ENCODE measurements around the gene ADIPOQ.
A peak's percentile ranks its signal among the peaks of the same experiment; 100 is the strongest.
"Not testable (repeated sequence)": the region's sequence is repeated elsewhere in the genome, so short reads cannot be mapped to it uniquely, and the experiment has no call there.

The ADIPOQ gene

GRCh38 chr3:186845756-186846155 lies 3.2 kb downstream of the ADIPOQ start:
- TF ChIP-seq POLR2AphosphoS5 (IDR thresholded peaks at IDR 0.05; ENCODE audit: low read depth, low read length) = no peak
- DNase-seq (ENCODE audit: insufficient read length, low spot score) = no peak
- no peak for FAIRE-seq

- no peak for TF ChIP-seq TAF1 (IDR thresholded peaks at IDR 0.05; ENCODE audit: low read depth, low read length)
- TF ChIP-seq POLR2A (IDR thresholded peaks at IDR 0.05; ENCODE audit: low read depth, low read length) = no peak
- TF ChIP-seq PAX5 (IDR thresholded peaks at IDR 0.05; ENCODE audit: insufficient read depth, low read length, severe bottlenecking) = no peak
- TF ChIP-seq POLR2AphosphoS5 (IDR thresholded peaks at IDR 0.05; ENCODE audit: low read depth, low read length) = no peak
- no peak for TF ChIP-seq SPI1 (IDR thresholded peaks at IDR 0.05; ENCODE audit: low read depth, low read length)
- TF ChIP-seq POU2F2 (IDR thresholded peaks at IDR 0.05; ENCODE audit: low read depth, low read length) = no peak
- no peak for FAIRE-seq
- no peak for DNase-seq (ENCODE audit: insufficient read length, low spot score)
Measured at GRCh38 chr3:186847437-186847836, 4.9 kb downstream of the ADIPOQ start.

GRCh38 chr3:186849374-186849975 lies 7.0 kb downstream of the ADIPOQ start:
- DNase-seq (ENCODE audit: insufficient read length, low spot score) (no peak), FAIRE-seq (peak; percentile 33)
- TF ChIP-seq POU2F2 (IDR thresholded peaks at IDR 0.05; ENCODE audit: low read depth, low read length) = no peak
- TF ChIP-seq SPI1 (IDR thresholded peaks at IDR 0.05; ENCODE audit: low read depth, low read length) = no peak
- no peak for TF ChIP-seq TAF1 (IDR thresholded peaks at IDR 0.05; ENCODE audit: low read depth, low read length)
- TF ChIP-seq POLR2AphosphoS5 (IDR thresholded peaks at IDR 0.05; ENCODE audit: low read depth, low read length) = no peak
- no peak for TF ChIP-seq POLR2A (IDR thresholded peaks at IDR 0.05; ENCODE audit: low read depth, low read length)
- TF ChIP-seq PAX5 (IDR thresholded peaks at IDR 0.05; ENCODE audit: insufficient read depth, low read length, severe bottlenecking) = no peak

GRCh38 chr3:186851835-186852234 lies 9.3 kb downstream of the ADIPOQ start:
- DNase-seq (ENCODE audit: insufficient read length, low spot score); FAIRE-seq: not testable (repeated sequence)

- DNase-seq (ENCODE audit: insufficient read length, low spot score) (no peak), FAIRE-seq (no peak)
- TF ChIP-seq POLR2A (IDR thresholded peaks at IDR 0.05; ENCODE audit: low read depth, low read length) (no peak), PAX5 (IDR thresholded peaks at IDR 0.05; ENCODE audit: insufficient read depth, low read length, severe bottlenecking) (no peak), POLR2AphosphoS5 (IDR thresholded peaks at IDR 0.05; ENCODE audit: low read depth, low read length) (no peak), SPI1 (IDR thresholded peaks at IDR 0.05; ENCODE audit: low read depth, low read length) (no peak), POU2F2 (IDR thresholded peaks at IDR 0.05; ENCODE audit: low read depth, low read length) (no peak), TAF1 (IDR thresholded peaks at IDR 0.05; ENCODE audit: low read depth, low read length) (no peak)
Measured at GRCh38 chr3:186852994-186853393, 10.5 kb downstream of the ADIPOQ start.

- DNase-seq (ENCODE audit: insufficient read length, low spot score) (no peak), FAIRE-seq (no peak)
- no peak for TF ChIP-seq POU2F2 (IDR thresholded peaks at IDR 0.05; ENCODE audit: low read depth, low read length)
- TF ChIP-seq PAX5 (IDR thresholded peaks at IDR 0.05; ENCODE audit: insufficient read depth, low read length, severe bottlenecking) = no peak
- no peak for TF ChIP-seq POLR2AphosphoS5 (IDR thresholded peaks at IDR 0.05; ENCODE audit: low read depth, low read length)
- TF ChIP-seq POLR2A (IDR thresholded peaks at IDR 0.05; ENCODE audit: low read depth, low read length) = no peak
- no peak for TF ChIP-seq TAF1 (IDR thresholded peaks at IDR 0.05; ENCODE audit: low read depth, low read length)
- no peak for TF ChIP-seq SPI1 (IDR thresholded peaks at IDR 0.05; ENCODE audit: low read depth, low read length)
Measured at GRCh38 chr3:186854146-186854545, 11.6 kb downstream of the ADIPOQ start.

- DNase-seq (ENCODE audit: insufficient read length, low spot score) = no peak
- no peak for FAIRE-seq
- TF ChIP-seq POLR2A (IDR thresholded peaks at IDR 0.05; ENCODE audit: low read depth, low read length) (no peak), POU2F2 (IDR thresholded peaks at IDR 0.05; ENCODE audit: low read depth, low read length) (no peak), SPI1 (IDR thresholded peaks at IDR 0.05; ENCODE audit: low read depth, low read length) (no peak), POLR2AphosphoS5 (IDR thresholded peaks at IDR 0.05; ENCODE audit: low read depth, low read length) (no peak), TAF1 (IDR thresholded peaks at IDR 0.05; ENCODE audit: low read depth, low read length) (no peak), PAX5 (IDR thresholded peaks at IDR 0.05; ENCODE audit: insufficient read depth, low read length, severe bottlenecking) (no peak)
Measured at GRCh38 chr3:186854954-186855353, 12.4 kb downstream of the ADIPOQ start.

- no peak for FAIRE-seq
Measured at GRCh38 chr3:186857743-186858142, 15.2 kb downstream of the ADIPOQ start.

GRCh38 chr3:186865215-186865853 lies 22.8 kb downstream of the ADIPOQ start:
- DNase-seq (ENCODE audit: insufficient read length, low spot score); FAIRE-seq: not testable (repeated sequence)

More at GRCh38 chr3:186857743-186858142, 15.2 kb downstream of the ADIPOQ start:
- DNase-seq (ENCODE audit: insufficient read length, low spot score) = no peak
- no peak for TF ChIP-seq SPI1 (IDR thresholded peaks at IDR 0.05; ENCODE audit: low read depth, low read length)
- no peak for TF ChIP-seq POLR2AphosphoS5 (IDR thresholded peaks at IDR 0.05; ENCODE audit: low read depth, low read length)
- no peak for TF ChIP-seq POLR2A (IDR thresholded peaks at IDR 0.05; ENCODE audit: low read depth, low read length)
- no peak for TF ChIP-seq POU2F2 (IDR thresholded peaks at IDR 0.05; ENCODE audit: low read depth, low read length)
- TF ChIP-seq PAX5 (IDR thresholded peaks at IDR 0.05; ENCODE audit: insufficient read depth, low read length, severe bottlenecking) = no peak
- TF ChIP-seq TAF1 (IDR thresholded peaks at IDR 0.05; ENCODE audit: low read depth, low read length) = no peak

- FAIRE-seq; DNase-seq (ENCODE audit: insufficient read length, low spot score): not testable (repeated sequence)
Measured at GRCh38 chr3:186866095-186866494, 23.6 kb downstream of the ADIPOQ start.

Data from GM12891 (cell line).